ENCODE results near the gene OR4D2. TPM values are rescaled to one million over a fixed set of nuclear protein-coding genes. Genes with fewer than 3 reads are reported as not detected.

Gene OR4D2
- total and polyA plus RNA-seq, 2 of the 8 experiments (the other 6 are each of a cell fraction or from before 2014, with no cell fraction given) = not detected

DNA sequence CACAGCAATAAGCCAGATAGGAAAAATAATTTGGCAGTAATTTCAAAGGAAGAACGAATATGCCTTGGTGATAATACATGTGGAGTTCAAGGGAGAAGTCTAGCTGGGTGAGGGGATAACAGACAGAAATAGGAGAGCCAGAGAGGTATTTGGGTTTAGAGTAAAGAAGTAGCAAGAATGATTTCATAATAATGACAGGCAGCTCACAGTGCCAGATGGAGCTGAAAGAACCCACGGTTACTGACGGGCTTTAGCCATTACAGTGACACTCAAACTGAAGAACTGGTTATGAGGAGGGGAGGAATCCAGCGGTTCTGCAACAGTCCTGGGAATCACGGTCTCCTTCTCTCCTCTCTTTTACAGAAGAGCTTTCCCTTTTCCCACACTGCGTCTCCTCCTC, 16.4 kb upstream of the OR4D2 start (continued):
- TF ChIP-seq, protein P1, sequence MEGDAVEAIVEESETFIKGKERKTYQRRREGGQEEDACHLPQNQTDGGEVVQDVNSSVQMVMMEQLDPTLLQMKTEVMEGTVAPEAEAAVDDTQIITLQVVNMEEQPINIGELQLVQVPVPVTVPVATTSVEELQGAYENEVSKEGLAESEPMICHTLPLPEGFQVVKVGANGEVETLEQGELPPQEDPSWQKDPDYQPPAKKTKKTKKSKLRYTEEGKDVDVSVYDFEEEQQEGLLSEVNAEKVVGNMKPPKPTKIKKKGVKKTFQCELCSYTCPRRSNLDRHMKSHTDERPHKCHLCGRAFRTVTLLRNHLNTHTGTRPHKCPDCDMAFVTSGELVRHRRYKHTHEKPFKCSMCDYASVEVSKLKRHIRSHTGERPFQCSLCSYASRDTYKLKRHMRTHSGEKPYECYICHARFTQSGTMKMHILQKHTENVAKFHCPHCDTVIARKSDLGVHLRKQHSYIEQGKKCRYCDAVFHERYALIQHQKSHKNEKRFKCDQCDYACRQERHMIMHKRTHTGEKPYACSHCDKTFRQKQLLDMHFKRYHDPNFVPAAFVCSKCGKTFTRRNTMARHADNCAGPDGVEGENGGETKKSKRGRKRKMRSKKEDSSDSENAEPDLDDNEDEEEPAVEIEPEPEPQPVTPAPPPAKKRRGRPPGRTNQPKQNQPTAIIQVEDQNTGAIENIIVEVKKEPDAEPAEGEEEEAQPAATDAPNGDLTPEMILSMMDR (IDR thresholded peaks at IDR 0.05; ENCODE audit: control extremely low read depth in 1 of 3, insufficient read depth in 1 of 3, low read depth in 1 of 3, low read length in 3 of 3) = no peak
- TF ChIP-seq BRCA1 (IDR thresholded peaks at IDR 0.05; ENCODE audit: low read depth, low read length) = no peak
- TF ChIP-seq, protein P2, sequence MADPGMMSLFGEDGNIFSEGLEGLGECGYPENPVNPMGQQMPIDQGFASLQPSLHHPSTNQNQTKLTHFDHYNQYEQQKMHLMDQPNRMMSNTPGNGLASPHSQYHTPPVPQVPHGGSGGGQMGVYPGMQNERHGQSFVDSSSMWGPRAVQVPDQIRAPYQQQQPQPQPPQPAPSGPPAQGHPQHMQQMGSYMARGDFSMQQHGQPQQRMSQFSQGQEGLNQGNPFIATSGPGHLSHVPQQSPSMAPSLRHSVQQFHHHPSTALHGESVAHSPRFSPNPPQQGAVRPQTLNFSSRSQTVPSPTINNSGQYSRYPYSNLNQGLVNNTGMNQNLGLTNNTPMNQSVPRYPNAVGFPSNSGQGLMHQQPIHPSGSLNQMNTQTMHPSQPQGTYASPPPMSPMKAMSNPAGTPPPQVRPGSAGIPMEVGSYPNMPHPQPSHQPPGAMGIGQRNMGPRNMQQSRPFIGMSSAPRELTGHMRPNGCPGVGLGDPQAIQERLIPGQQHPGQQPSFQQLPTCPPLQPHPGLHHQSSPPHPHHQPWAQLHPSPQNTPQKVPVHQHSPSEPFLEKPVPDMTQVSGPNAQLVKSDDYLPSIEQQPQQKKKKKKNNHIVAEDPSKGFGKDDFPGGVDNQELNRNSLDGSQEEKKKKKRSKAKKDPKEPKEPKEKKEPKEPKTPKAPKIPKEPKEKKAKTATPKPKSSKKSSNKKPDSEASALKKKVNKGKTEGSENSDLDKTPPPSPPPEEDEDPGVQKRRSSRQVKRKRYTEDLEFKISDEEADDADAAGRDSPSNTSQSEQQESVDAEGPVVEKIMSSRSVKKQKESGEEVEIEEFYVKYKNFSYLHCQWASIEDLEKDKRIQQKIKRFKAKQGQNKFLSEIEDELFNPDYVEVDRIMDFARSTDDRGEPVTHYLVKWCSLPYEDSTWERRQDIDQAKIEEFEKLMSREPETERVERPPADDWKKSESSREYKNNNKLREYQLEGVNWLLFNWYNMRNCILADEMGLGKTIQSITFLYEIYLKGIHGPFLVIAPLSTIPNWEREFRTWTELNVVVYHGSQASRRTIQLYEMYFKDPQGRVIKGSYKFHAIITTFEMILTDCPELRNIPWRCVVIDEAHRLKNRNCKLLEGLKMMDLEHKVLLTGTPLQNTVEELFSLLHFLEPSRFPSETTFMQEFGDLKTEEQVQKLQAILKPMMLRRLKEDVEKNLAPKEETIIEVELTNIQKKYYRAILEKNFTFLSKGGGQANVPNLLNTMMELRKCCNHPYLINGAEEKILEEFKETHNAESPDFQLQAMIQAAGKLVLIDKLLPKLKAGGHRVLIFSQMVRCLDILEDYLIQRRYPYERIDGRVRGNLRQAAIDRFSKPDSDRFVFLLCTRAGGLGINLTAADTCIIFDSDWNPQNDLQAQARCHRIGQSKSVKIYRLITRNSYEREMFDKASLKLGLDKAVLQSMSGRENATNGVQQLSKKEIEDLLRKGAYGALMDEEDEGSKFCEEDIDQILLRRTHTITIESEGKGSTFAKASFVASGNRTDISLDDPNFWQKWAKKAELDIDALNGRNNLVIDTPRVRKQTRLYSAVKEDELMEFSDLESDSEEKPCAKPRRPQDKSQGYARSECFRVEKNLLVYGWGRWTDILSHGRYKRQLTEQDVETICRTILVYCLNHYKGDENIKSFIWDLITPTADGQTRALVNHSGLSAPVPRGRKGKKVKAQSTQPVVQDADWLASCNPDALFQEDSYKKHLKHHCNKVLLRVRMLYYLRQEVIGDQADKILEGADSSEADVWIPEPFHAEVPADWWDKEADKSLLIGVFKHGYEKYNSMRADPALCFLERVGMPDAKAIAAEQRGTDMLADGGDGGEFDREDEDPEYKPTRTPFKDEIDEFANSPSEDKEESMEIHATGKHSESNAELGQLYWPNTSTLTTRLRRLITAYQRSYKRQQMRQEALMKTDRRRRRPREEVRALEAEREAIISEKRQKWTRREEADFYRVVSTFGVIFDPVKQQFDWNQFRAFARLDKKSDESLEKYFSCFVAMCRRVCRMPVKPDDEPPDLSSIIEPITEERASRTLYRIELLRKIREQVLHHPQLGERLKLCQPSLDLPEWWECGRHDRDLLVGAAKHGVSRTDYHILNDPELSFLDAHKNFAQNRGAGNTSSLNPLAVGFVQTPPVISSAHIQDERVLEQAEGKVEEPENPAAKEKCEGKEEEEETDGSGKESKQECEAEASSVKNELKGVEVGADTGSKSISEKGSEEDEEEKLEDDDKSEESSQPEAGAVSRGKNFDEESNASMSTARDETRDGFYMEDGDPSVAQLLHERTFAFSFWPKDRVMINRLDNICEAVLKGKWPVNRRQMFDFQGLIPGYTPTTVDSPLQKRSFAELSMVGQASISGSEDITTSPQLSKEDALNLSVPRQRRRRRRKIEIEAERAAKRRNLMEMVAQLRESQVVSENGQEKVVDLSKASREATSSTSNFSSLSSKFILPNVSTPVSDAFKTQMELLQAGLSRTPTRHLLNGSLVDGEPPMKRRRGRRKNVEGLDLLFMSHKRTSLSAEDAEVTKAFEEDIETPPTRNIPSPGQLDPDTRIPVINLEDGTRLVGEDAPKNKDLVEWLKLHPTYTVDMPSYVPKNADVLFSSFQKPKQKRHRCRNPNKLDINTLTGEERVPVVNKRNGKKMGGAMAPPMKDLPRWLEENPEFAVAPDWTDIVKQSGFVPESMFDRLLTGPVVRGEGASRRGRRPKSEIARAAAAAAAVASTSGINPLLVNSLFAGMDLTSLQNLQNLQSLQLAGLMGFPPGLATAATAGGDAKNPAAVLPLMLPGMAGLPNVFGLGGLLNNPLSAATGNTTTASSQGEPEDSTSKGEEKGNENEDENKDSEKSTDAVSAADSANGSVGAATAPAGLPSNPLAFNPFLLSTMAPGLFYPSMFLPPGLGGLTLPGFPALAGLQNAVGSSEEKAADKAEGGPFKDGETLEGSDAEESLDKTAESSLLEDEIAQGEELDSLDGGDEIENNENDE (IDR thresholded peaks at IDR 0.05; ENCODE audit: insufficient replicate concordance, low read length) = no peak
- TF ChIP-seq EZH2 (IDR thresholded peaks at IDR 0.05; ENCODE audit: low read depth, low read length, severe bottlenecking) = no peak
- no peak for TF ChIP-seq POLR2A (IDR thresholded peaks at IDR 0.05; ENCODE audit: control extremely low read depth in 1 of 2, low read depth in 2 of 2, low read length in 2 of 2)
- TF ChIP-seq ZNF274 (IDR thresholded peaks at IDR 0.05; ENCODE audit: borderline replicate concordance, extremely low read depth, low read length) = no peak
- TF ChIP-seq FOSL1 (IDR thresholded peaks at IDR 0.05; ENCODE audit: insufficient read depth, low read depth, low read length) = no peak
